B cell (primary cell): ENCODE measurements around the gene CNTNAP2.

Experiments
- CTCF ChIP-seq: fragments of 200-600 bp; IDR thresholded peaks from one replicate; pipeline ENCODE4 v1.8.0; 2022; ENCODE audit warnings: antibody characterized with exemption, mild to moderate bottlenecking
- EZH2 ChIP-seq: IDR thresholded peaks from 2 replicates; pipeline ENCODE4 v1.6.1; 2012; ENCODE audit warnings: borderline replicate concordance, low read depth, mild to moderate bottlenecking, moderate library complexity, low read length; ENCODE audit not compliant: insufficient read depth, poor library complexity, severe bottlenecking

- TF ChIP-seq CTCF (no peak), EZH2 (no peak)
Observed at GRCh38 chr7:148395990-148396716, 2279.6 kb downstream of the CNTNAP2 start.
